ENCODE results near the gene IGFN1. TPM values are rescaled to one million over a fixed set of nuclear protein-coding genes. Genes with fewer than 3 reads are reported as not detected.

Gene IGFN1
- total RNA-seq, 3 donors from 2014 or later (not counting 1 experiment from before 2014, with no cell fraction given) = not detected

GRCh38 chr1:201221201-201221846, 30.7 kb downstream of the IGFN1 start:
- Mint-ChIP-seq H3K36me3 (no peaks in the 10 kb centered on the region), H3K4me3 (no peak overlapping the region), H3K4me1 (no peaks in the 10 kb centered on the region), H3K27ac (no peak overlapping the region), H3K9me3 (no peaks in the 10 kb centered on the region), H3K27me3 (ENCODE audit: low read depth in 2 of 2) (peaks cover 0 to 4% of the 10 kb centered on the region in 2 donors)
- no peak overlapping the region for H3K4me3 ChIP-seq (ENCODE audit: low read length)
- H3K4me1 ChIP-seq (ENCODE audit: control insufficient read depth, insufficient read depth, low read length) = no peaks in the 10 kb centered on the region
- TF ChIP-seq CTCF (IDR thresholded peaks at IDR 0.05) = no peak
- H3K36me3 ChIP-seq (ENCODE audit: control insufficient read depth, insufficient read depth, low read length) = no peaks in the 10 kb centered on the region
- H3K9me3 ChIP-seq (ENCODE audit: control insufficient read depth, insufficient read depth, low read length) = no peaks in the 10 kb centered on the region
- 91% methylated on average over 10 of the region's 10 CpGs for WGBS (ENCODE audit: insufficient coverage)
- H3K27ac ChIP-seq (ENCODE audit: low read length) = no peak overlapping the region
- intact Hi-C loops (cut with micrococcal nuclease) = no loop called here
- no peak for ATAC-seq
- no peaks in the 10 kb centered on the region for H3K27me3 ChIP-seq (ENCODE audit: control insufficient read depth, insufficient read depth, low read length)
- no peak for DNase-seq

- WGBS (ENCODE audit: insufficient coverage) = 94% methylated on average over 6 of the region's 6 CpGs
- Histone ChIP-seq H3K4me1 (ENCODE audit: control insufficient read depth, insufficient read depth, low read length) (no peaks in the 10 kb centered on the region), H3K27me3 (ENCODE audit: control insufficient read depth, insufficient read depth, low read length) (no peaks in the 10 kb centered on the region), H3K36me3 (ENCODE audit: control insufficient read depth, insufficient read depth, low read length) (no peaks in the 10 kb centered on the region), H3K4me3 (ENCODE audit: low read length) (no peak overlapping the region), H3K27ac (ENCODE audit: low read length) (no peak overlapping the region), H3K9me3 (ENCODE audit: control insufficient read depth, insufficient read depth, low read length) (no peaks in the 10 kb centered on the region)
- DNase-seq (no peak), ATAC-seq (no peak)
- Mint-ChIP-seq H3K27me3 (ENCODE audit: low read depth in 2 of 2) (peaks cover 0 to 4% of the 10 kb centered on the region in 2 donors), H3K36me3 (no peaks in the 10 kb centered on the region), H3K27ac (no peak overlapping the region), H3K4me1 (no peaks in the 10 kb centered on the region), H3K9me3 (no peaks in the 10 kb centered on the region), H3K4me3 (no peak overlapping the region)
- no peak for TF ChIP-seq CTCF (IDR thresholded peaks at IDR 0.05)
- intact Hi-C loops (cut with micrococcal nuclease) = no loop called here
Measured at GRCh38 chr1:201222125-201222524, 31.5 kb downstream of the IGFN1 start.

- no peak for TF ChIP-seq CTCF (IDR thresholded peaks at IDR 0.05)
- H3K27me3 ChIP-seq (ENCODE audit: control insufficient read depth, insufficient read depth, low read length) = peaks cover 3% of the 10 kb centered on the region
- no peak overlapping the region for H3K27ac ChIP-seq (ENCODE audit: low read length)
- H3K27ac Mint-ChIP-seq = no peak overlapping the region
- no peaks in the 10 kb centered on the region for H3K4me1 ChIP-seq (ENCODE audit: control insufficient read depth, insufficient read depth, low read length)
- no peak overlapping the region for H3K4me3 ChIP-seq (ENCODE audit: low read length)
- H3K27me3 Mint-ChIP-seq (ENCODE audit: low read depth in 2 of 2) = peaks cover 0 to 4% of the 10 kb centered on the region in 2 donors
- no peaks in the 10 kb centered on the region for H3K9me3 Mint-ChIP-seq
- no peaks in the 10 kb centered on the region for H3K9me3 ChIP-seq (ENCODE audit: control insufficient read depth, insufficient read depth, low read length)
- no peaks in the 10 kb centered on the region for H3K4me1 Mint-ChIP-seq
- H3K4me3 Mint-ChIP-seq = no peak overlapping the region
- H3K36me3 ChIP-seq (ENCODE audit: control insufficient read depth, insufficient read depth, low read length) = no peaks in the 10 kb centered on the region
- DNase-seq (no peak), ATAC-seq (no peak)
- intact Hi-C loops (cut with micrococcal nuclease) = no loop called here
- no peaks in the 10 kb centered on the region for H3K36me3 Mint-ChIP-seq
- WGBS (ENCODE audit: insufficient coverage) = 89% methylated on average over 16 of the region's 17 CpGs
Measured at GRCh38 chr1:201223852-201224665, 33.4 kb downstream of the IGFN1 start.
